IPS-18a (cell line): ENCODE measurements around the gene CACNA1C.

ENCODE experiments used
- H3K27ac ChIP-seq: one replicate; pipeline ENCODE4 v1.5.1; 2013; ENCODE audit warnings: low read length
- H3K27me3 ChIP-seq: one replicate; pipeline ENCODE4 v1.6.1; 2013; ENCODE audit warnings: mild to moderate bottlenecking, low read length; ENCODE audit not compliant: control insufficient read depth, insufficient read depth
- H3K36me3 ChIP-seq: one replicate; pipeline ENCODE4 v1.6.1; 2013; ENCODE audit warnings: low read depth, low read length; ENCODE audit not compliant: control insufficient read depth
- H3K4me1 ChIP-seq: one replicate; pipeline ENCODE4 v1.6.1; 2013; ENCODE audit warnings: low read depth, low read length; ENCODE audit not compliant: control insufficient read depth
- H3K4me3 ChIP-seq: one replicate; pipeline ENCODE4 v1.5.1; 2013; ENCODE audit warnings: low read length
- H3K9ac ChIP-seq: one replicate; pipeline ENCODE4 v1.6.1; 2013; ENCODE audit warnings: mild to moderate bottlenecking, low read length, moderate library complexity
- H3K9me3 ChIP-seq: one replicate; pipeline ENCODE4 v1.6.1; 2013; ENCODE audit warnings: low read depth, low read length; ENCODE audit not compliant: control insufficient read depth

CACNA1C gene

DNA sequence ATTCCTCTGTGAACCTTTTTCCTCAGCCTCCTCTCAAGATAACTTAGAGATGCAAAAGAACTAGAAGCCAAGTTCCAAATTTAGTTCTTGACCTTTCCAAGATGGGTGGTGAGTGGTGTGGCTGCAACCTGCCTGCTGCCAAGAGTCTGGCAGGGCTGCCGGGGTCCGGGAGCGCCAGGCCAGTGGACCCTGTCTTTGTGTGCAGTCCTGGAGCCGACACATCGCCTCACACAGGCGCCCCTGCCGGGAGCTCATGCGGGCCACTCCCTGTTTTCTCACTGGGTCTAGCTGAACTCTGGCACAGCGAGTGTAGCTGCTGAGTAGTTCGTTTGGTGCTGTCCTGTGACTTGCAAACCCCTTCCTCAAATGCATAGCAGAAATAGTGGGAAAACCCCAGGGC, 84.9 kb downstream of the CACNA1C start:
- Histone ChIP-seq H3K36me3 (no peaks in the 10 kb centered on the region), H3K4me3 (no peak overlapping the region), H3K4me1 (peaks cover 3% of the 10 kb centered on the region), H3K27me3 (no peaks in the 10 kb centered on the region), H3K27ac (no peak overlapping the region), H3K9me3 (no peaks in the 10 kb centered on the region), H3K9ac (no peak overlapping the region)

DNA sequence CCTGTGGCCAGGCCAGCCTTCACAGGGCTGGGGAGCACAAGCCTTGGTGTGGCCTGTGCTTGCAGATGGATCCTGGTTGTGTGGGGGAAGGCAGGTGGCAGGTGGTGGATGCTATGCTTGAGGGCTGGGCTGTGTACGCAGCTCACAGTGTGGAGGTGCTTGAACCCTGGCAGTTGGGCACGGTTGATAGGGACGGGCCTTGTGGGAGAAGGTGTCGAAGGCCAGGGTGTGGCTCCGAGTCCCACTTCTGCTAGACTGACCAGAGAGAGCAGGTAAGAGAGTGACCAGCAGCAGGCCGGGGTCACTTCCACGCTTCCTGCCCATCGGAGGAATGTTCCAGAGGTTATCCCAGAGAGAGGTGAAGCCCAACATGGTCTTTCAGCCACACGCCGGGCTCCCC, 85.5 kb downstream of the CACNA1C start:
- Histone ChIP-seq H3K4me3 (no peak overlapping the region), H3K9me3 (no peaks in the 10 kb centered on the region), H3K36me3 (no peaks in the 10 kb centered on the region), H3K9ac (no peak overlapping the region), H3K4me1 (peaks cover 3% of the 10 kb centered on the region), H3K27me3 (no peaks in the 10 kb centered on the region), H3K27ac (no peak overlapping the region)

DNA sequence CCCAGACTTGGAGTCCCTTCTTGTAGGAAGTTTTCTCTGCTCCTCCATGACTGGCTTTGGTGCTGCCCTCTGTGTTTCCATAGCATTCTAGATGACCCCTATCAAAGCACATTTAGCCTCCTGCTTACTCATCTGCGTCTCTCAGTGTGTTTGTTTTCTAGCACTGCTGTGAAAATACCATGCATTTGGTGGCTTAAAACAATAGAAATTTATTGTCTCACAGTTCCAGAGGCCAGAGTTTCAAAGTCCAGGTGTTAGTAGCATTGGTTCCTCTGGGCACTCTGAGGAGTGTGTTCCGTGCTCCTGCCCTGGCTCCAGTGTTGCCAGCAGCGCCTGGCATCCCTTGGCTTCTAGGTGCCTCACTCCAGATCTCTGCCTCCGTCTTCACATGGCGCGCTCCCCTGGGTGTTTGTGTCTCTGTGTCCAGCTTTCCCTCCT, 86.1 kb downstream of the CACNA1C start:
- Histone ChIP-seq H3K9me3 (no peaks in the 10 kb centered on the region), H3K36me3 (no peaks in the 10 kb centered on the region), H3K9ac (no peak overlapping the region), H3K27ac (no peak overlapping the region), H3K4me3 (no peak overlapping the region), H3K4me1 (peaks cover 3% of the 10 kb centered on the region), H3K27me3 (no peaks in the 10 kb centered on the region)

DNA sequence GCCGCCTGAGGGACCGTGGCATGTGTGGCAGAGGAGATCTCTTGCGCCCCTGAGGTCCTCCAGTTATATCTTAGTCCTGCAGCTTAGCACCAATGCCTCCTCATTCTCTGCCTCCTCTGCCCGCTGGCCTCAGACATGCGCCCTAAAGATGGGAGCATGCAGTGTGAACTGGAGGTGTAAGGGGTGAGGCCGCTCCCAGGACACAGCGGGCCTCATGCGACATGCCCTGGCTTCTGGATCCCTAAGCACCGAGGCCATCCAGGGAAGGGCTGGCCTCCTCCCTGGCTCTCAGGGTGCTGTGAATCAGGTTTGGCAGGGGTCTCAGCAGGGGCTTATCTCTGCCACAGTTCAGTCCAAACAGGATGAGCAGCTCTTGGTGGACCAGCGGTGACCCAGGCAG, 86.9 kb downstream of the CACNA1C start:
- peaks cover 3% of the 10 kb centered on the region for H3K4me1 ChIP-seq
- no peaks in the 10 kb centered on the region for H3K9me3 ChIP-seq
- no peak overlapping the region for H3K9ac ChIP-seq
- no peaks in the 10 kb centered on the region for H3K27me3 ChIP-seq
- no peak overlapping the region for H3K4me3 ChIP-seq
- no peak overlapping the region for H3K27ac ChIP-seq
- no peaks in the 10 kb centered on the region for H3K36me3 ChIP-seq

DNA sequence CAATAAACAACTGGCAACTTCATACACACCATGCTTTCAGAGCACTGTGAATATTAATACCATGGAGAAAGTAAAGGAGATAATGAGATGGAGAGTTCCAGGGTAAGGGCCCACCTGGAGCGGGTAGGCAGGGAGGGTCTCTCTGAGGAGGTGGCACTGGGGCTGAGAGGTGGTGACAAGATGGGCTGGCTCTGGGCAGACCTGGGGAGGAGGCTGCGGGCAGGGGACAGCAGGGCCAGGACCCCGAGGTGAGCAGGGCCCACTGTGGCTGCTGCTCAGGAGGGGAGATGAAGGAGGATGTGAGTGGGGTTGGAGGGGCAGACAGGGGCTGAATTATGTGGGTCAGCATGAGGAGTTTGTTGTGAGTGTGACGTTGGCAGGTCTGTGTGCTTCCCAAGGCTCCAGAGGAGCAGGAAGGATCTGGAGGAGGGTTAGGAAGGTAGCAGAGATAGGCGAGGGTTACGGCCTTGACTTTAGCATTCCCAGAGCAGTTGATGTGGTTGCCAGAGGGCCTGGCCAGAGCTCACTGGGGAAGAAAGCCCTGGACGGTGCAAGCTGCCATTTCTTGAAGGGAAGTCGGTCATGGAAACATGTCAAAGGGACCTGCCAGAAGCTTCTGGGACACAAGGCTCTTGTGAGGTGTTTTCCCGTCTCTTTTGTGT, 88.2 kb downstream of the CACNA1C start:
- H3K9me3 ChIP-seq, result no peaks in the 10 kb centered on the region
- H3K4me1 ChIP-seq, result peaks cover 3% of the 10 kb centered on the region

DNA sequence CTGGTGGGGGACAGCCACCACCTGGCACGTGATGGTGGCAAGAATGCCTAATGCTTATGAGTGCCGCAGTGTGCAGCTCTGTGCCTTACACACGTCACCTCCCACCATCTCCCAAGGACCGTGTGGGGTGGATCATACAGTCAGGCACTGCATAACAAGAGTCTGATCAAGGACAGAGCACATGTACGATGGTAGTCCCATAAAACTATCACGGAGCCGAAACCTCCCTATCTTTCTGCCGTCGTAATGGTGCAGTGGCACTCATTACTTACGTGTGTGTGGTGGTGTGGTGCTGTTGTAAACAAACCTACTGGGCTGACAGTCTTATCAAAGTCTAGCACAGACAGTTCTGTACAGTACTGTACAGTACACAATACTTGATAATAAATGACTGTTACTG, 89.3 kb downstream of the CACNA1C start:
- H3K4me3 ChIP-seq, result no peak overlapping the region
- no peaks in the 10 kb centered on the region for H3K9me3 ChIP-seq
- H3K27ac ChIP-seq, result no peak overlapping the region
- H3K4me1 ChIP-seq, result no peaks in the 10 kb centered on the region
- H3K36me3 ChIP-seq, result no peaks in the 10 kb centered on the region
- no peak overlapping the region for H3K9ac ChIP-seq
- H3K27me3 ChIP-seq, result no peaks in the 10 kb centered on the region

More for the DNA sequence above, 88.2 kb downstream of the CACNA1C start:
- Histone ChIP-seq H3K36me3 (no peaks in the 10 kb centered on the region), H3K9ac (no peak overlapping the region), H3K4me3 (no peak overlapping the region), H3K27me3 (no peaks in the 10 kb centered on the region), H3K27ac (no peak overlapping the region)

DNA sequence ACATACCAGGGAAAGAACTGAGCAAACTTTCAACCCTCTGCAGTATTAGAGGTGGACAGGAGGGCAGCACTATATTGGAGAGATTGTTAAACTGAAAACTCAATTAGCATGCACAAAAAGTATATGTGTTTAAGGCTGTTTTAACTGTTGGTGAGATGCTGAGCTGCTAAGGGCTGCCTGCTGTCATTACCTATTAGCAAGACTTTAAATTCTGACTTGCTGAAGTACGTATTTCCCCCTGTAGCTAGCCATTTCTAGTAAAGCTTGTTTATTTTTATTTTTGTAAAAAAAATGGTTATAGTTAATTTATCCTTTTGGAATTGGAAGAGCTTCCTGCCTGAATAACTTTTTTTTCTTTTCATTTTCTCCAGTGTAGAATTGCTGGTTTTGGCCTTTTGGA, 92.2 kb downstream of the CACNA1C start:
- Histone ChIP-seq H3K9ac (no peak overlapping the region), H3K27me3 (no peaks in the 10 kb centered on the region), H3K27ac (no peak overlapping the region), H3K4me1 (no peaks in the 10 kb centered on the region), H3K36me3 (no peaks in the 10 kb centered on the region), H3K9me3 (no peaks in the 10 kb centered on the region), H3K4me3 (no peak overlapping the region)

DNA sequence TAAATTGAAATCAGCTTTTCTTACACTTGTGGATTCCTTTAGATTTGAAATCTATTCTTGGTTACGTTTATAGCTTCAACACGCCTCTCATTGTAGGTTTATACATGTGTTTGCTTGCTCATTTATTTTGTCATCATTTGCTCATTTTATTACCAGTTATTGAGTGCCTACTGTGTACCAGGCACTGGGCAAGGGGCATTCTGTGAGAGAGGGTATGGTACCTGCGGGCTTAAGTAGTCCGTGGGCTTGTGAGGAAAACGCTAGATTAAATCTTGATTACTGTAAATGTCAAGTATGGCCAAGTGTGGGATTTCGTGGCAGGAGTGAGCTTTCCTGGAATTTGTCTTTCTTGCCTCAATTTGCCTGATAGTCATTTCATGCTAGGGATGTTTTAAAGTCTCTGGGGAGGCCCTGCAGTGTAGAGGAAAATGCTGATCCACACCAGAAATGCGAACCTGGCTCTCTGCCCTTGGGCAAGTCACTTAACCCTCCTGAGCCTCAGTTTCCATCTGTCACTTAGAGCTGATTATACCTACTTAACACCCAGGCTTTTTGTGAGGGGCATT, 92.7 kb downstream of the CACNA1C start:
- Histone ChIP-seq H3K27me3 (no peaks in the 10 kb centered on the region), H3K4me3 (no peak overlapping the region), H3K9ac (no peak overlapping the region), H3K27ac (no peak overlapping the region), H3K9me3 (no peaks in the 10 kb centered on the region), H3K36me3 (no peaks in the 10 kb centered on the region), H3K4me1 (no peaks in the 10 kb centered on the region)

DNA sequence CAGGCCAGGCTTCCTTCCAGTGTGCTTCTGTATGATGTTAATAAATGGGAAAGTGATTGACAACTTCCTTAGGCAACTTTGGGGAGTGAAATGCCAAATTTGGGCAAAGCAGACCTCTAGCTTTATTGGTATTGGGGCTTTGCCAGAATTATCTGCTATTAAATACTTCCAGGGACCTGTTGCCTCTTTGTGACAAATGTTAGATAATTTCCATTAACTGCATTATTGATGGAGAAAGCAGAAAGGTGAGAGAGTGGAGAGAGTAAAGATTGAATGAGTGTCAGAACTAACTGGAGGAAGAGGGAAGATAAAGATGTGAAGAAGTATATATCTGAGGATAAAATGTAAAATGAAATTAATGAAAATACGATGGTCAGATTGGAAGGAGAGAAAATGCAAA, 94.5 kb downstream of the CACNA1C start:
- Histone ChIP-seq H3K9me3 (no peaks in the 10 kb centered on the region), H3K4me1 (no peaks in the 10 kb centered on the region), H3K9ac (no peak overlapping the region), H3K27me3 (no peaks in the 10 kb centered on the region), H3K27ac (no peak overlapping the region), H3K36me3 (no peaks in the 10 kb centered on the region), H3K4me3 (no peak overlapping the region)

DNA sequence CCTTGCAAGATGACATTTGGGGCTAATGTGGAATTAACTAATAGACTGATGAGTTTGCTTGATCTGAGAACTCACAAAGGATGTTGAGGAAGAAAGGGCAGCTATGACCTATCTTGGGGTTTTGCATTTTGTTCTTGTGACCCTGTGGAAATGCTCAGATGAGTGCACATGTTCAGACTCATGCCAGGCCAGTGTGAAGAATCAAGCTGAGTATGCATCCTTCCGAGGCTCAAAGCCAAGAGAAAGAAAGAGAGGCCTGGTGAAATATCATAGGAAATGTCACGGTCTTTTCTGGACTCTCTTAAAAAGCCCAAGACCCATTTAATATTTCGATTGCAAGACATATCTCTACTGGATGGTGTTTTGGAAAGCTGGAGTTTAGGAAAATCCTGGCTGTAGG, 96.3 kb downstream of the CACNA1C start:
- Histone ChIP-seq H3K4me3 (no peak overlapping the region), H3K36me3 (no peaks in the 10 kb centered on the region), H3K27ac (no peak overlapping the region), H3K9ac (no peak overlapping the region), H3K27me3 (no peaks in the 10 kb centered on the region), H3K9me3 (no peaks in the 10 kb centered on the region), H3K4me1 (peaks cover 6% of the 10 kb centered on the region)

DNA sequence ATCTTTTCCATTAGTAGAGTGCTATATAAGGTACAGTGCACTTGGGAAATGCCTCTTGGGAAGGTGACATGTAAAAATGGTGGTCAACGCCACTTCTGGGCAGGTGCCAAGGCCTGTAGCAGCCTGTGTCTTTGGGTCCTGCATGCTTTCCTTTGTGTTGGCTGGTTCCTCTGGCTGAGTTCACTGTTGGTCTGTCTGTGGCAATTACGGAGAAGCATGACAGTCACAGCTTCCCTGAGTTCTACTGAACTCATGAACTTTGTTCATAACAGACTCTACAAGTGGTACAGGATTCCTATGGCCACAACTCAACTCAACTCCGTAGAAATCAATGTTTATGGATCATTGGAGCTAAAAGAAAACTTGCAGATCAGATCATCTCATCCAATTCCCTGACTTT, 98.0 kb downstream of the CACNA1C start:
- no peak overlapping the region for H3K9ac ChIP-seq
- H3K4me3 ChIP-seq, result no peak overlapping the region
- H3K27me3 ChIP-seq, result no peaks in the 10 kb centered on the region
- H3K9me3 ChIP-seq, result no peaks in the 10 kb centered on the region
- no peak overlapping the region for H3K27ac ChIP-seq
- H3K4me1 ChIP-seq, result peaks cover 8% of the 10 kb centered on the region
- H3K36me3 ChIP-seq, result no peaks in the 10 kb centered on the region

DNA sequence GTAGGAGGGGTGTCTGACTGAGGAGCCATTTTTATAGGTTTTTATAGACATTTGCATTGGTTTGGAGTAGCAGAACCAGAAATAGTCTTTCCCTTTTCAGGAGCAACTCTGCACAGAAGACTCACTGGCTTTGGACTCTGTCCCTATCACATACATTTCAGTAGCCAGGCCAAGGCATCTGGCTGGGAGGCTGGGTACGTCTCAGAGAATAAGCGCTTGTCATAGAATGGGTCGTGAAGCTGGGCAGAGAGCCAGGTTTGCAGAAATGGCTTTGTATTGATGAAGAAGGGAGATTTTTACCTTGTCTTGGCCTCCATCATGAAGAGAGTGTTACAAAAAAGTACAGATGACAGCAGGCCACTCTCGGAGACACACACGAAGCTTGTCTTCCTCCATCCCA, 98.6 kb downstream of the CACNA1C start:
- Histone ChIP-seq H3K27ac (no peak overlapping the region), H3K9me3 (no peaks in the 10 kb centered on the region), H3K4me3 (no peak overlapping the region), H3K27me3 (no peaks in the 10 kb centered on the region), H3K9ac (no peak overlapping the region), H3K36me3 (no peaks in the 10 kb centered on the region), H3K4me1 (peaks cover 8% of the 10 kb centered on the region)
